Body of pancreas (tissue), 4 donors: ENCODE measurements around the gene KIR2DL1.

Experiments used
- CTCF ChIP-seq, 7 experiments: fragments of 450-650 bp in 4 of 7; fragments of 200-600 bp in 3 of 7; sonication (generic) in 3 of 7; IDR thresholded peaks; one replicate each; pipeline ENCODE4 v1.5.1; 2016 to 2019; ENCODE audit warnings: antibody characterized with exemption in 7 of 7
- POLR2A ChIP-seq, 3 donors: fragments of 450-650 bp; IDR thresholded peaks; one replicate each; pipeline ENCODE4 v1.6.1; 2016; ENCODE audit warnings: antibody characterized with exemption in 3 of 3, mild to moderate bottlenecking in 2 of 3

DNA sequence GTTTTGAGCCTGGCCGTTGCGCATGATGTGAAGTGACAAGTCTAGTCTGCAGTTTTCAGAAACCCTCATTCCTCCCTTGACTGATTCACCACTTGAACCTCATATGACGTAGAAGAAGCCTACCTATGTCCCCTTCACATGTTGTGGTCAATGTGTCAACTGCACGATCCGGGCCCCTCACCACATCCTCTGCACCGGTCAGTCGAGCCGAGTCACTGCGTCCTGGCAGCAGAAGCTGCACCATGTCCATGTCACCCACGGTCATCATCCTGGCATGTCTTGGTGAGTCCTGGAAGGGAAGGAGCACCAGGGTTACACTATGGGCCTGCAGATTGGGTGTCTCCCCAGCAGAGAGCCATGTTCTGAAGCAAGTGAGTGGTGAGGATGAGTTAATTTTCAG, 33.8 kb downstream of the KIR2DL1 start, which contains the start of gene KIR2DL4:
- TF ChIP-seq CTCF (IDR thresholded peaks at IDR 0.05), result no peak
- TF ChIP-seq POLR2A (IDR thresholded peaks at IDR 0.05), result no peak
